Lower leg skin (tissue), 3 donors: ENCODE results near the gene CASP3.

Experiments
- POLR2A ChIP-seq, 2 donors: fragments of 450-650 bp; IDR thresholded peaks; one replicate each; pipeline ENCODE4 v1.6.1; 2016 to 2017; ENCODE audit warnings: antibody characterized with exemption in 2 of 2, mild to moderate bottlenecking in 1 of 2, moderate library complexity in 1 of 2
- TF ChIP-seq, protein P1 (sequence below), 3 donors: fragments of 450-650 bp; IDR thresholded peaks; one replicate each; pipeline ENCODE4 v1.5.1; 2016; ENCODE audit warnings: antibody characterized with exemption in 3 of 3, mild to moderate bottlenecking in 3 of 3, moderate library complexity in 2 of 3

DNA sequence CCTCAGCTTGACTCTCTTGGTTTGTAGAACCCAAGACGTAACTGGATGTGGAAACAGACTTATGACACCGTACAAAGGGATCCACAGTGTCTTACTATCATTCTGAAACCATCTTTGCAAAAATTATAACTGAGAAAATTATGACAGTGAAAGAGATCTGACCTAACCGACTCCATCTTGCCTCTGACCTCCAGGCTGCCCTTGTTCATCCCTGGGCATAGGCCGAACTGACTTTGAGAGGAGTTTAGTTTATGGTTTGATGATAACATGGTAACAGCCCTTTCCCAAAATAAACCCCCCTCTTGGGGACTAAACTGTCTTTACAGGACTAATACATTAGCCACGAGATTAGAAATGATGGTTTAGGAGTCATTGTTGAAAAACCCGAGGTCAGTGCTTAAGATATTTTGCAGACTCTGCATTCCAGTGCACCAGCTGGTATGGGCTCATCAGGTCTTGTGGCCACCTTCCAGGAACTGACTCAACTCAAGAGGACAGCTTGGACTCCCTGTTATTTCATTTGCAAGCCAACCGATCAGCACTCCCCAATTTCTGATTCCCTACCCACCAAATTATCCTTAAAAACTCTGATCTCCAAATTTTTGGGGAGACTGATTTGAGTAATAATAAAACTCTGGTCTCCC lies 49.6 kb downstream of the CASP3 start:
- TF ChIP-seq, protein P1, sequence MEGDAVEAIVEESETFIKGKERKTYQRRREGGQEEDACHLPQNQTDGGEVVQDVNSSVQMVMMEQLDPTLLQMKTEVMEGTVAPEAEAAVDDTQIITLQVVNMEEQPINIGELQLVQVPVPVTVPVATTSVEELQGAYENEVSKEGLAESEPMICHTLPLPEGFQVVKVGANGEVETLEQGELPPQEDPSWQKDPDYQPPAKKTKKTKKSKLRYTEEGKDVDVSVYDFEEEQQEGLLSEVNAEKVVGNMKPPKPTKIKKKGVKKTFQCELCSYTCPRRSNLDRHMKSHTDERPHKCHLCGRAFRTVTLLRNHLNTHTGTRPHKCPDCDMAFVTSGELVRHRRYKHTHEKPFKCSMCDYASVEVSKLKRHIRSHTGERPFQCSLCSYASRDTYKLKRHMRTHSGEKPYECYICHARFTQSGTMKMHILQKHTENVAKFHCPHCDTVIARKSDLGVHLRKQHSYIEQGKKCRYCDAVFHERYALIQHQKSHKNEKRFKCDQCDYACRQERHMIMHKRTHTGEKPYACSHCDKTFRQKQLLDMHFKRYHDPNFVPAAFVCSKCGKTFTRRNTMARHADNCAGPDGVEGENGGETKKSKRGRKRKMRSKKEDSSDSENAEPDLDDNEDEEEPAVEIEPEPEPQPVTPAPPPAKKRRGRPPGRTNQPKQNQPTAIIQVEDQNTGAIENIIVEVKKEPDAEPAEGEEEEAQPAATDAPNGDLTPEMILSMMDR (IDR thresholded peaks at IDR 0.05): no peak
- no peak for TF ChIP-seq POLR2A (IDR thresholded peaks at IDR 0.05)
